HEK293 (cell line): ENCODE data around the gene ERO1B.

Experiments
- BCL11A ChIP-seq: fragments of 450-650 bp; formaldehyde crosslinking; IDR thresholded peaks from 2 replicates; pipeline ENCODE4 v1.5.1; 2016; ENCODE audit warnings: low read depth, missing biosample characterization, missing genetic modification characterization
- GLI4 ChIP-seq: fragments of 450-650 bp; formaldehyde crosslinking; IDR thresholded peaks from 2 replicates; pipeline ENCODE4 v1.5.1; 2016; ENCODE audit warnings: missing biosample characterization, missing genetic modification characterization
- HOXD13 ChIP-seq: sonication (generic); formaldehyde crosslinking; IDR thresholded peaks from 2 replicates; pipeline ENCODE4 v1.8.0; 2022; ENCODE audit warnings: missing genetic modification reagents, borderline replicate concordance
- IKZF3 ChIP-seq: fragments of 450-650 bp; IDR thresholded peaks from 2 replicates; pipeline ENCODE4 v1.5.0; 2018; ENCODE audit warnings: missing biosample characterization, mild to moderate bottlenecking, missing genetic modification characterization, moderate library complexity
- KLF16 ChIP-seq: fragments of 450-650 bp; formaldehyde crosslinking; IDR thresholded peaks from 2 replicates; pipeline ENCODE4 v1.5.1; 2017; ENCODE audit warnings: missing biosample characterization, missing genetic modification characterization
- KLF9 ChIP-seq: fragments of 450-650 bp; formaldehyde crosslinking; IDR thresholded peaks from 2 replicates; pipeline ENCODE4 v1.5.1; 2016; ENCODE audit warnings: missing biosample characterization, missing genetic modification characterization, low read depth
- SP3 ChIP-seq: fragments of 450-650 bp; formaldehyde crosslinking; IDR thresholded peaks from 2 replicates; pipeline ENCODE4 v1.5.1; 2016; ENCODE audit warnings: missing biosample characterization, missing genetic modification characterization
- ZFP3 ChIP-seq: fragments of 450-650 bp; formaldehyde crosslinking; IDR thresholded peaks from 2 replicates; pipeline ENCODE4 v1.5.1; 2016; ENCODE audit warnings: low read depth, missing biosample characterization, missing genetic modification characterization
- ZFP41 ChIP-seq: fragments of 450-650 bp; formaldehyde crosslinking; IDR thresholded peaks from 2 replicates; pipeline ENCODE4 v1.5.1; 2016; ENCODE audit warnings: missing biosample characterization, missing genetic modification characterization, borderline replicate concordance
- ZNF175 ChIP-seq: fragments of 450-650 bp; formaldehyde crosslinking; IDR thresholded peaks from 2 replicates; pipeline ENCODE4 v1.5.1; 2016; ENCODE audit warnings: missing biosample characterization, missing genetic modification characterization
- ZNF18 ChIP-seq: fragments of 450-650 bp; formaldehyde crosslinking; IDR thresholded peaks from 2 replicates; pipeline ENCODE4 v1.5.1; 2016; ENCODE audit warnings: missing biosample characterization, missing genetic modification characterization
- ZNF214 ChIP-seq: fragments of 450-650 bp; formaldehyde crosslinking; IDR thresholded peaks from 2 replicates; pipeline ENCODE4 v1.5.1; 2017; ENCODE audit warnings: missing biosample characterization, mild to moderate bottlenecking, missing genetic modification characterization, borderline replicate concordance
- ZNF280D ChIP-seq: fragments of 450-650 bp; formaldehyde crosslinking; IDR thresholded peaks from 2 replicates; pipeline ENCODE4 v1.5.1; 2016; ENCODE audit warnings: missing biosample characterization, missing genetic modification characterization
- ZNF292 ChIP-seq: fragments of 450-650 bp; formaldehyde crosslinking; IDR thresholded peaks from 2 replicates; pipeline ENCODE4 v1.5.1; 2016; ENCODE audit warnings: low read depth, missing biosample characterization, missing genetic modification characterization, borderline replicate concordance
- ZNF362 ChIP-seq: fragments of 450-650 bp; formaldehyde crosslinking; IDR thresholded peaks from 2 replicates; pipeline ENCODE4 v1.5.1; 2016; ENCODE audit warnings: missing biosample characterization, missing genetic modification characterization
- ZNF416 ChIP-seq: fragments of 450-650 bp; formaldehyde crosslinking; IDR thresholded peaks from 2 replicates; pipeline ENCODE4 v1.5.1; 2016; ENCODE audit warnings: missing biosample characterization, missing genetic modification characterization
- ZNF529 ChIP-seq: fragments of 450-650 bp; formaldehyde crosslinking; IDR thresholded peaks from 2 replicates; pipeline ENCODE4 v1.5.1; 2017; ENCODE audit warnings: missing genetic modification characterization, missing biosample characterization; ENCODE audit not compliant: insufficient replicate concordance
- ZNF548 ChIP-seq: fragments of 450-650 bp; formaldehyde crosslinking; IDR thresholded peaks from 2 replicates; pipeline ENCODE4 v1.5.1; 2016; ENCODE audit warnings: missing biosample characterization, missing genetic modification characterization
- ZNF555 ChIP-seq: fragments of 450-650 bp; formaldehyde crosslinking; conservative IDR thresholded peaks from 2 replicates; pipeline ENCODE4 v1.5.1; 2017; ENCODE audit warnings: missing biosample characterization, mild to moderate bottlenecking, missing genetic modification characterization, inconsistent platforms
- ZNF707 ChIP-seq: fragments of 450-650 bp; formaldehyde crosslinking; IDR thresholded peaks from 2 replicates; pipeline ENCODE4 v1.5.1; 2016; ENCODE audit warnings: missing biosample characterization, missing genetic modification characterization
- ZNF76 ChIP-seq: fragments of 450-650 bp; formaldehyde crosslinking; IDR thresholded peaks from 2 replicates; pipeline ENCODE4; 2016; ENCODE audit warnings: low read depth, missing biosample characterization, missing genetic modification characterization, borderline replicate concordance
- ZNF777 ChIP-seq: fragments of 450-650 bp; formaldehyde crosslinking; IDR thresholded peaks from 2 replicates; pipeline ENCODE4 v1.5.1; 2017; ENCODE audit warnings: missing biosample characterization, missing genetic modification characterization, borderline replicate concordance
- TF ChIP-seq, protein P1 (sequence below): fragments of 450-650 bp; formaldehyde crosslinking; IDR thresholded peaks from 2 replicates; pipeline ENCODE4; 2016; ENCODE audit warnings: missing biosample characterization, missing genetic modification characterization
- TF ChIP-seq, protein P2 (sequence below): fragments of 450-650 bp; formaldehyde crosslinking; IDR thresholded peaks from 2 replicates; pipeline ENCODE4 v1.5.1; 2016; ENCODE audit warnings: missing biosample characterization, missing genetic modification characterization, borderline replicate concordance
- TF ChIP-seq, protein P3 (sequence below): fragments of 450-650 bp; formaldehyde crosslinking; IDR thresholded peaks from 2 replicates; pipeline ENCODE4 v1.5.1; 2016; ENCODE audit warnings: missing biosample characterization, missing genetic modification characterization

Gene ERO1B

GRCh38 chr1:236281654-236282424 is at the start of gene ERO1B (continued):
- TF ChIP-seq KLF16 (tag by site-specific recombination) (peak; percentile 96), ZNF214 (no peak), ZNF280D (tag by site-specific recombination) (no peak), ZNF18 (peak; percentile 53; the same call in 1 of the 2 replicates), SP3 (peak; percentile 99), ZFP3 (tag by site-specific recombination) (no peak), ZNF548 (no peak), ZNF416 (tag by site-specific recombination) (no peak), ZNF76 (tag by site-specific recombination) (peak; percentile 93), BCL11A (tag by site-specific recombination) (peak; percentile 97), ZFP41 (tag by site-specific recombination) (no peak; the same call in 1 of the 2 replicates), ZNF707 (no peak), KLF9 (tag by site-specific recombination) (peak; percentile 96), ZNF555 (no peak), GLI4 (tag by site-specific recombination) (peak; percentile 90; the same call in 1 of the 2 replicates), ZNF529 (tag by site-specific recombination) (no peak), ZNF292 (no peak), ZNF362 (tag by site-specific recombination) (no peak), ZNF175 (no peak), IKZF3 (no peak; the same call in none of the 2 replicates), HOXD13 (CRISPR knock-in tag) (peak; percentile 46; the same call in 1 of the 2 replicates), ZNF777 (tag by site-specific recombination) (no peak; the same call in 1 of the 2 replicates)
- TF ChIP-seq, protein P1, sequence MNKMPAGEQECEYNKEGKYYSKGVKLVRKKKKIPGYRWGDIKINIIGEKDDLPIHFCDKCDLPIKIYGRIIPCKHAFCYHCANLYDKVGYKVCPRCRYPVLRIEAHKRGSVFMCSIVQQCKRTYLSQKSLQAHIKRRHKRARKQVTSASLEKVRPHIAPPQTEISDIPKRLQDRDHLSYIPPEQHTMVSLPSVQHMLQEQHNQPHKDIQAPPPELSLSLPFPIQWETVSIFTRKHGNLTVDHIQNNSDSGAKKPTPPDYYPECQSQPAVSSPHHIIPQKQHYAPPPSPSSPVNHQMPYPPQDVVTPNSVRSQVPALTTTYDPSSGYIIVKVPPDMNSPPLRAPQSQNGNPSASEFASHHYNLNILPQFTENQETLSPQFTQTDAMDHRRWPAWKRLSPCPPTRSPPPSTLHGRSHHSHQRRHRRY (tag by site-specific recombination): peak; percentile 55; the same call in 1 of the 2 replicates
- TF ChIP-seq, protein P2, sequence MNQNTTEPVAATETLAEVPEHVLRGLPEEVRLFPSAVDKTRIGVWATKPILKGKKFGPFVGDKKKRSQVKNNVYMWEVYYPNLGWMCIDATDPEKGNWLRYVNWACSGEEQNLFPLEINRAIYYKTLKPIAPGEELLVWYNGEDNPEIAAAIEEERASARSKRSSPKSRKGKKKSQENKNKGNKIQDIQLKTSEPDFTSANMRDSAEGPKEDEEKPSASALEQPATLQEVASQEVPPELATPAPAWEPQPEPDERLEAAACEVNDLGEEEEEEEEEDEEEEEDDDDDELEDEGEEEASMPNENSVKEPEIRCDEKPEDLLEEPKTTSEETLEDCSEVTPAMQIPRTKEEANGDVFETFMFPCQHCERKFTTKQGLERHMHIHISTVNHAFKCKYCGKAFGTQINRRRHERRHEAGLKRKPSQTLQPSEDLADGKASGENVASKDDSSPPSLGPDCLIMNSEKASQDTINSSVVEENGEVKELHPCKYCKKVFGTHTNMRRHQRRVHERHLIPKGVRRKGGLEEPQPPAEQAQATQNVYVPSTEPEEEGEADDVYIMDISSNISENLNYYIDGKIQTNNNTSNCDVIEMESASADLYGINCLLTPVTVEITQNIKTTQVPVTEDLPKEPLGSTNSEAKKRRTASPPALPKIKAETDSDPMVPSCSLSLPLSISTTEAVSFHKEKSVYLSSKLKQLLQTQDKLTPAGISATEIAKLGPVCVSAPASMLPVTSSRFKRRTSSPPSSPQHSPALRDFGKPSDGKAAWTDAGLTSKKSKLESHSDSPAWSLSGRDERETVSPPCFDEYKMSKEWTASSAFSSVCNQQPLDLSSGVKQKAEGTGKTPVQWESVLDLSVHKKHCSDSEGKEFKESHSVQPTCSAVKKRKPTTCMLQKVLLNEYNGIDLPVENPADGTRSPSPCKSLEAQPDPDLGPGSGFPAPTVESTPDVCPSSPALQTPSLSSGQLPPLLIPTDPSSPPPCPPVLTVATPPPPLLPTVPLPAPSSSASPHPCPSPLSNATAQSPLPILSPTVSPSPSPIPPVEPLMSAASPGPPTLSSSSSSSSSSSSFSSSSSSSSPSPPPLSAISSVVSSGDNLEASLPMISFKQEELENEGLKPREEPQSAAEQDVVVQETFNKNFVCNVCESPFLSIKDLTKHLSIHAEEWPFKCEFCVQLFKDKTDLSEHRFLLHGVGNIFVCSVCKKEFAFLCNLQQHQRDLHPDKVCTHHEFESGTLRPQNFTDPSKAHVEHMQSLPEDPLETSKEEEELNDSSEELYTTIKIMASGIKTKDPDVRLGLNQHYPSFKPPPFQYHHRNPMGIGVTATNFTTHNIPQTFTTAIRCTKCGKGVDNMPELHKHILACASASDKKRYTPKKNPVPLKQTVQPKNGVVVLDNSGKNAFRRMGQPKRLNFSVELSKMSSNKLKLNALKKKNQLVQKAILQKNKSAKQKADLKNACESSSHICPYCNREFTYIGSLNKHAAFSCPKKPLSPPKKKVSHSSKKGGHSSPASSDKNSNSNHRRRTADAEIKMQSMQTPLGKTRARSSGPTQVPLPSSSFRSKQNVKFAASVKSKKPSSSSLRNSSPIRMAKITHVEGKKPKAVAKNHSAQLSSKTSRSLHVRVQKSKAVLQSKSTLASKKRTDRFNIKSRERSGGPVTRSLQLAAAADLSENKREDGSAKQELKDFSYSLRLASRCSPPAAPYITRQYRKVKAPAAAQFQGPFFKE (tag by site-specific recombination): no peak
- TF ChIP-seq, protein P3, sequence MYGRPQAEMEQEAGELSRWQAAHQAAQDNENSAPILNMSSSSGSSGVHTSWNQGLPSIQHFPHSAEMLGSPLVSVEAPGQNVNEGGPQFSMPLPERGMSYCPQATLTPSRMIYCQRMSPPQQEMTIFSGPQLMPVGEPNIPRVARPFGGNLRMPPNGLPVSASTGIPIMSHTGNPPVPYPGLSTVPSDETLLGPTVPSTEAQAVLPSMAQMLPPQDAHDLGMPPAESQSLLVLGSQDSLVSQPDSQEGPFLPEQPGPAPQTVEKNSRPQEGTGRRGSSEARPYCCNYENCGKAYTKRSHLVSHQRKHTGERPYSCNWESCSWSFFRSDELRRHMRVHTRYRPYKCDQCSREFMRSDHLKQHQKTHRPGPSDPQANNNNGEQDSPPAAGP: no peak; the same call in 1 of the 2 replicates
